GM21390 (cell line): ENCODE results near the gene S100A6.
A peak's percentile ranks its signal among the peaks of the same experiment; 100 is the strongest.
"Not testable (repeated sequence)": the region's sequence is repeated elsewhere in the genome, so short reads cannot be mapped to it uniquely, and the experiment has no call there.

Source experiments
- ATAC-seq: cut with Tn5 transposase; IDR thresholded peaks from one replicate; pipeline ENCODE4 v1.9.1; 2021; ENCODE audit not compliant: unreplicated experiment

S100A6 gene

GRCh38 chr1:153535242-153536011 lies at the start of gene S100A6:
Gene S100A6, minus strand, starts transcription at chr1:153535991. Its CDS starts 652 bp downstream, at chr1:153535339.
- no peak for ATAC-seq

GRCh38 chr1:153585006-153585405 lies 49.2 kb upstream of the S100A6 start:
- ATAC-seq = no peak

GRCh38 chr1:153583976-153584375 lies 48.2 kb upstream of the S100A6 start:
- no peak for ATAC-seq

GRCh38 chr1:153583514-153583913 lies 47.7 kb upstream of the S100A6 start:
- not testable (repeated sequence) for ATAC-seq

- ATAC-seq = not testable (repeated sequence)
Measured at GRCh38 chr1:153582836-153583235, 47.0 kb upstream of the S100A6 start.

- ATAC-seq = no peak
Measured at GRCh38 chr1:153578936-153579335, 43.1 kb upstream of the S100A6 start.

- no peak for ATAC-seq
Measured at GRCh38 chr1:153578490-153578889, 42.7 kb upstream of the S100A6 start.

GRCh38 chr1:153577624-153578051 lies 41.8 kb upstream of the S100A6 start:
- ATAC-seq = no peak

GRCh38 chr1:153577138-153577537 lies 41.3 kb upstream of the S100A6 start:
- ATAC-seq = no peak

- ATAC-seq = not testable (repeated sequence)
Measured at GRCh38 chr1:153575497-153575896, 39.7 kb upstream of the S100A6 start.

- ATAC-seq = not testable (repeated sequence)
Measured at GRCh38 chr1:153575081-153575491, 39.3 kb upstream of the S100A6 start.

- no peak for ATAC-seq
Measured at GRCh38 chr1:153573351-153573750, 37.6 kb upstream of the S100A6 start.

GRCh38 chr1:153572569-153573015 lies 36.8 kb upstream of the S100A6 start:
- ATAC-seq = peak; percentile 60

GRCh38 chr1:153571706-153572105 lies 35.9 kb upstream of the S100A6 start:
- ATAC-seq = no peak

GRCh38 chr1:153570874-153571273 lies 35.1 kb upstream of the S100A6 start:
- no peak for ATAC-seq

GRCh38 chr1:153569465-153569864 lies 33.7 kb upstream of the S100A6 start:
- ATAC-seq = no peak

GRCh38 chr1:153568367-153569099 lies 32.7 kb upstream of the S100A6 start:
- no peak for ATAC-seq

- no peak for ATAC-seq
Measured at GRCh38 chr1:153567621-153568366, 32.0 kb upstream of the S100A6 start.

GRCh38 chr1:153566414-153567371 lies 30.9 kb upstream of the S100A6 start:
- no peak for ATAC-seq
